Chondrocyte (in vitro differentiated cells): ENCODE results near the gene HPS4. TPM values are rescaled to one million over a fixed set of nuclear protein-coding genes. Genes with fewer than 3 reads are reported as not detected.

ENCODE experiments used
- DNase-seq: peaks from one replicate; pipeline ENCODE4 v3.0.0; 2021; ENCODE audit warnings: mixed read lengths, low spot score
- H3K27ac Mint-ChIP-seq: one replicate; pipeline ENCODE4 v1.8.0; 2021; ENCODE audit warnings: mild to moderate bottlenecking, moderate library complexity, mixed read lengths; ENCODE audit not compliant: unreplicated experiment
- H3K27me3 Mint-ChIP-seq: 2 replicates; pipeline ENCODE4 v1.8.0; 2021; ENCODE audit warnings: low read depth, mixed read lengths
- H3K36me3 Mint-ChIP-seq: 2 replicates; pipeline ENCODE4 v1.8.0; 2021; ENCODE audit warnings: low read depth, mixed read lengths
- H3K4me1 Mint-ChIP-seq: 2 replicates; pipeline ENCODE4 v1.8.0; 2021; ENCODE audit warnings: low read depth, mild to moderate bottlenecking, mixed read lengths
- H3K4me3 Mint-ChIP-seq: one replicate; pipeline ENCODE4 v1.8.0; 2021; ENCODE audit warnings: mild to moderate bottlenecking, moderate library complexity, mixed read lengths; ENCODE audit not compliant: unreplicated experiment
- H3K9me3 Mint-ChIP-seq: 2 replicates; pipeline ENCODE4 v1.8.0; 2021; ENCODE audit warnings: low read depth, mixed read lengths
- total RNA-seq: library from RNA; stranded (reverse); gene quantifications from 3 replicates; pipeline ENCODE4 v1.2.1, GENCODE V29; 2021
- TF ChIP-seq, protein P1 (sequence below): fragments of 200-600 bp; sonication (generic); IDR thresholded peaks from 2 replicates; pipeline ENCODE4 v1.5.0; 2021; ENCODE audit warnings: antibody characterized with exemption, mild to moderate bottlenecking, moderate library complexity

HPS4 gene
- total RNA-seq, 1 donor from 2014 or later: 28.2 TPM

DNA sequence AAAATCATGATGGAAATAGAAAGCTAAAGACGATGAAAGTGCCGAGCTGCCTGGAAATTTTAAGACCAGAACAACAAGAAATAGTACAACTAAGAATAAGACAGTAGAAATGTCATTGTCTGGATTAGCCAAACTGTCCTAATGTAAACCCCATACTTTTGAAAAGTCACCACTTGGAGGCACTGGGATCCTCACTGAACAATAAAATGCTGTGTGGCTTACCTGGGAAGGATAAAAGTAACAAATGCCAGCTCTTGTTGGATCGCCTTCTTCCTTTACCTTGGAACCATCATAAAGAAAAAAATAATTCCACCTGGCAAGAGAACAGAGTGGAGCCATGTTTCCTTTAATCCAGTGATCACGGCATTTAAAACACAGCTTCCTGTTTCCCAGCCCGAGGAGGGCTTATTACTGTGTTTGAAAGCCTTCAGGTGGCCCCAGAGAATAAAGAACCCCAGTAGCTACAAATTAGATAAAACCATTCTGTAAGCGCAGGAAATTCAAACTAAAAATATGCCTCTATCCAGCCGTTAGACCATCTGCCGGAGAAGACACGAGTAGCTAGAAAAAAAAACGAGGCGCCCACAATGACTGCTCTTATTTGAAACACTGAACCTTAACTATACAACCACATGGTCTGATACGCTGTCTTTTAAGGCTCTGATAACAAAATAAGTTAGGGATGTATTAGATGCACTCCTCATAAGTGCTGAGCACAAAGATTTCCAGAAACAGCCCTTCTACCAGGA is 4.4 kb downstream of the HPS4 start:
- no peaks in the 10 kb centered on the region for H3K9me3 Mint-ChIP-seq

DNA sequence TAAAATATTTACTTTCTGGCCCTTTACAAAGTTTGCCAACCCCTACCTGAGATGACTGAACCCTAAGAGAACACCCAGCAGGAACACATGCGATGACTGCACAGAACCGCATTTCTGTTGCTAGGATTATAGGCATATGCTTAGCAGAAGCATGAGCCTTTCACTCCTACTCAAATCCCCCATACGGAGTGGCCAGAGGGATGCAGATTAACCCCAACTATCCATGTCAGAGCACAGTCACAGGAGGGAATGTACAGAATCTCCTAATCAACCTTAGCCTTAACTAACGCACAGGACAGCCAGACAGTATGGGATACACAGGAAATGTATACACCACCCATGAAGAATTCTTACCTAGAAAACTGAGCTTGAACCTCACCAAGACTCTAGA is 6.2 kb downstream of the HPS4 start:
- peaks cover 70% of the 10 kb centered on the region for H3K4me1 Mint-ChIP-seq
- H3K4me3 Mint-ChIP-seq: no peak overlapping the region
- TF ChIP-seq, protein P1, sequence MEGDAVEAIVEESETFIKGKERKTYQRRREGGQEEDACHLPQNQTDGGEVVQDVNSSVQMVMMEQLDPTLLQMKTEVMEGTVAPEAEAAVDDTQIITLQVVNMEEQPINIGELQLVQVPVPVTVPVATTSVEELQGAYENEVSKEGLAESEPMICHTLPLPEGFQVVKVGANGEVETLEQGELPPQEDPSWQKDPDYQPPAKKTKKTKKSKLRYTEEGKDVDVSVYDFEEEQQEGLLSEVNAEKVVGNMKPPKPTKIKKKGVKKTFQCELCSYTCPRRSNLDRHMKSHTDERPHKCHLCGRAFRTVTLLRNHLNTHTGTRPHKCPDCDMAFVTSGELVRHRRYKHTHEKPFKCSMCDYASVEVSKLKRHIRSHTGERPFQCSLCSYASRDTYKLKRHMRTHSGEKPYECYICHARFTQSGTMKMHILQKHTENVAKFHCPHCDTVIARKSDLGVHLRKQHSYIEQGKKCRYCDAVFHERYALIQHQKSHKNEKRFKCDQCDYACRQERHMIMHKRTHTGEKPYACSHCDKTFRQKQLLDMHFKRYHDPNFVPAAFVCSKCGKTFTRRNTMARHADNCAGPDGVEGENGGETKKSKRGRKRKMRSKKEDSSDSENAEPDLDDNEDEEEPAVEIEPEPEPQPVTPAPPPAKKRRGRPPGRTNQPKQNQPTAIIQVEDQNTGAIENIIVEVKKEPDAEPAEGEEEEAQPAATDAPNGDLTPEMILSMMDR: no peak
- no peaks in the 10 kb centered on the region for H3K27me3 Mint-ChIP-seq
- H3K27ac Mint-ChIP-seq: peak overlapping the region; percentile 89
- H3K36me3 Mint-ChIP-seq: peaks cover 16% of the 10 kb centered on the region
- no peak for DNase-seq
- H3K9me3 Mint-ChIP-seq: no peaks in the 10 kb centered on the region

More for the DNA sequence above, 4.4 kb downstream of the HPS4 start:
- Mint-ChIP-seq H3K4me3 (no peak overlapping the region), H3K4me1 (peaks cover 71% of the 10 kb centered on the region), H3K27me3 (no peaks in the 10 kb centered on the region), H3K27ac (peak overlapping the region; percentile 29), H3K36me3 (peaks cover 11% of the 10 kb centered on the region)
- no peak for DNase-seq
- TF ChIP-seq, protein P1: no peak

DNA sequence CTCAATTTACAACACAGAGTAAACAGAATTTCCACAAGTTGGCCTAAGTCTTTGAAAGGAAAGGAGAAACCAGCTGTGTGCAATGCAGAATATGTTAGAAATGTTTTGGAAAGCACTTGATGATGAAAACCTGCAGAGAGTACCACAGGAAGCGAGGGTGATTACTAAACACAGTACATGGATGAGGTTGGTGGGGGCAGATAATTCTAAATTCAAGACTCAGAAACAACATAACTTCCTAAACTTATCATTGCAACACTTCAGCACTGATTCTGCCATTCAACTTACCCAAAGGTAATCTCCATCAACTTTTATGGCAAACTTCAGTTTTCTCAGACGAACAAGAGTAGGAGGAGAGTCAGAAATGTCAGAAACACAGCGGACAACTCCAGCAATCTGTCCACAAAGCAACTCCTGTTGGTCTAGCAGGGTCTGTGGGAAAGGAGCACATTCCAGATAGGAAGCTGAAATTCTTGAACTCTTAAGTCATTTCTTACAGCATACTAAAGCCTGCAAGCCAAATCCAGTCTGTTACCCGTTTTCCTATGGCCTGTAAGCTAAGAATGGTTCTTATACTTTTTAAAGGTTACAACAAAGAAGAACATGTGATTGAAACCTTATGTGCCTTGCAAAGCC is 6.8 kb downstream of the HPS4 start:
- H3K4me3 Mint-ChIP-seq: peak overlapping the region; percentile 35
- DNase-seq: no peak

DNA sequence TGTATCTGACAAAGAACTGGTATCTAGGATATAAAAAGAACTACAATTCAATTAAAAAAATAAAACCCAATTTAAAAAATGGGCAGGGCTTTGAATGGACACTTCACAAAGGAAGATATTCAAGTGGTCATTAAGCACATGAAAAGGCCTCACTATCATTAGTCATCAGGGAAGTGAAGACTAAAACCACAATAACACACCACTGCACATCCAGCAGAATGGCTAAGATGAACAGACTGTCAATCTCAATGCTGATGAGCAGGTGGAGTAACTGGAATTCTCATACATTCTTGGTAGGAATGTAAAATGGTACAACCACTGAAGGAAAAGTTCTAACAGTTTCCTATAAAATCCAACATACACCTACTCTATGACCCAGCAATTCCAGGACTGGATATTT is 8.9 kb downstream of the HPS4 start:
- H3K36me3 Mint-ChIP-seq: peaks cover 19% of the 10 kb centered on the region
- TF ChIP-seq, protein P1: no peak
- DNase-seq: no peak

More for the DNA sequence above, 6.8 kb downstream of the HPS4 start:
- Mint-ChIP-seq H3K4me1 (peaks cover 70% of the 10 kb centered on the region), H3K36me3 (peaks cover 16% of the 10 kb centered on the region), H3K27ac (peak overlapping the region; percentile 89), H3K27me3 (no peaks in the 10 kb centered on the region), H3K9me3 (no peaks in the 10 kb centered on the region)
- TF ChIP-seq, protein P1: no peak

DNA sequence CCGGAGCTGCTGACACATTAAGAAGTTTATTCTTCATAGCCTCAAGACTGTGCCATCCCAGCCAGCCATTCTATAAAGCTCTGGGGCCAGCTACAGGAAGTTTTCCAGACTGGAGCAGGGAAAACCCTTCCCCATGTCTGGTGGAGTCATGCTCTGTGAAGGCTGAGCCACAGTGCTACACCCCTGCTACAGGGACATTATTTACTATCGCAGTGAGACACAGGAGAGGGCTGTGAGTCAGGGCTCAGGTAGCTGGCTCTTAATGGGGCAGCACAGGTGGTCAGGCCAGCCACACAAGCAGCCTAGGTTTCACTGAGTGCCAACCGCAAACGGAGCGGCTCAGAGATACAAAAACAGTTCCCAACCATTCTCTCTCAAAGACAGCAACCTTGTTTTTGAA is 12.1 kb downstream of the HPS4 start:
- peak overlapping the region; percentile 22 for H3K4me3 Mint-ChIP-seq

More for the DNA sequence above, 8.9 kb downstream of the HPS4 start:
- peak overlapping the region; percentile 45 for H3K27ac Mint-ChIP-seq
- H3K4me3 Mint-ChIP-seq: no peak overlapping the region
- H3K4me1 Mint-ChIP-seq: peaks cover 68% of the 10 kb centered on the region
- no peaks in the 10 kb centered on the region for H3K9me3 Mint-ChIP-seq
- no peaks in the 10 kb centered on the region for H3K27me3 Mint-ChIP-seq

More for the DNA sequence above, 12.1 kb downstream of the HPS4 start:
- TF ChIP-seq, protein P1: no peak
- H3K27me3 Mint-ChIP-seq: no peaks in the 10 kb centered on the region
- H3K9me3 Mint-ChIP-seq: no peaks in the 10 kb centered on the region
- H3K36me3 Mint-ChIP-seq: peaks cover 30% of the 10 kb centered on the region
- H3K27ac Mint-ChIP-seq: peak overlapping the region; percentile 95
- no peak for DNase-seq
- H3K4me1 Mint-ChIP-seq: peaks cover 43% of the 10 kb centered on the region
